DMS 273 (cell line): Measurements from ENCODE around the gene PTPN11.
A peak's percentile ranks its signal among the peaks of the same experiment; 100 is the strongest.
"Not testable (repeated sequence)": the region's sequence is repeated elsewhere in the genome, so short reads cannot be mapped to it uniquely, and the experiment has no call there.

Experiments used
- DNase-seq: peaks from one replicate; lab custom pipeline; 2025; ENCODE audit not compliant: unreplicated experiment; lab: John Stamatoyannopoulos, UW

Gene PTPN11

DNA sequence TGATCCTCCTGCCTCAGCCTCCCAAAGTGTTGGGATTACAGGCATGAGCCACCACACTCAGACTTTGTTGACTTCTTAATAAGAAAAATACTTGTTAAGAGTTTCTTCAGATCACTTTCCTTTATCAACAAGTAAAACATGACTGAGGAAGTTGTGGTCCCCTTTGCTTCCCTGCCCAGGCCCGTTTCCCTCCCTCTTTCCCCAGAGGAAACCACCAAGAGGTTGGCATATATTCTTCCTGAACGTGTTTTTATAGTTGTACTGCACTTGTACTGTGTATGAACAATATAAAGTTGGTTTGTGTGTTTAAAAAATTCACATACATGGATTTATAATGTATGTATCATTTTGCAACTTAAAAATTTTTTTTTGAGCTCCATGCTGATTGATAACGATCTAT, 28.4 kb downstream of the PTPN11 start:
- no peak for DNase-seq

DNA sequence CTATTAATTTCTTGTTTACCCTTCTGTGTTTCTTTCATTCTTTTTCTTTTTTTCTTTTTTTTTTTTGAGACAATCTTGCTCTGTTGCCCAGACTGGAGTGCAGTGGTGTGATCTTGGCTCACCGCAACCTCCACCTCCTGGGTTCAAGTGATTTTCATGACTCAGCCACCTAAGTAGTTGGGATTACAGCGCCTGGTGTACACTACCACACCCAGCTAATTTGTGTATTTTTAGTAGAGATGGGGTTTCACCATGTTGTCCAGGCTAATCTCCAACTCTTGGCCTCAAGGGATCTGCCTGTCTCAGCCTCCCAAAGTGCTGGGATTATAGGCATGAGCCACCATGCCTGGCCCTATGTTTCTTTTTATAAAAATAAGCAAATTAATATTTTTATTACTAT, 29.4 kb downstream of the PTPN11 start:
- DNase-seq = not testable (repeated sequence)

DNA sequence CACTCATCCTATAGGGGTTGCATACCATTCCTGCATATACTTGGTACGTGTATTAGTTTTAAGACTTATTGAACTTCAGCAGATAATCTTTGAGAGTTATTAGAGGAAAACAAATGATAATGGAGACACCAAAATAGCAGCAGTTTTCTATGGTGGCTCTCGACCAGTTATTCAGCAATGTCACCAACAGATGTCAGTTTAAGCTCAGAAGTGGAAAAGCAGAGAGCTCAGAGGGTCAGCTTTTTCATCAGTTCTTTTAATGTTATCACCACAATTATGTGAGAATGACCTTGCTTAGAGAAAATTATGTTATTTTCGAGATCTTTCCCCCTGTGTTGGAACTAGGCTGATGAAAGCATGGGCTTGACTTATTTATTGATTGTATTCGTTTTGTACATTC, 32.0 kb downstream of the PTPN11 start:
- peak; percentile 4 for DNase-seq

DNA sequence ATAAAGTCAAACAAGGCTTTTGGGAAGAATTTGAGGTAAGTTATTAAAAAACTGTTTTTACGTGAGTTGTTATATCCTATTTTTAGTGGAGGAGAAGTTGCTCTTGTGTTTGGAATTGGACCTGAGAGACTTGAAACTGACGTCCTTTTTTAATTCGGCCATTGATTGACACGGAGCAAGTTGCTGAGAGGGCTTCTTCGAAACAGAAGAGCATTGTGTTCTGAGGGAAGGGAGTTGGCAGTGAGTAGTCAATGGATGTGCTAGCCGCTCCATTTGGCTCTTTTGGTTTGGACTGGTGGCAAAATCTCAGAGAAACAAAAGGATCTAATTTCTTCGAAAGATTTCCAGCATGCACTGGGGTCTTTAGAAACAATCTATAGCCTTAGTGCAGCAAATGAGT, 37.3 kb downstream of the PTPN11 start:
- no peak for DNase-seq

DNA sequence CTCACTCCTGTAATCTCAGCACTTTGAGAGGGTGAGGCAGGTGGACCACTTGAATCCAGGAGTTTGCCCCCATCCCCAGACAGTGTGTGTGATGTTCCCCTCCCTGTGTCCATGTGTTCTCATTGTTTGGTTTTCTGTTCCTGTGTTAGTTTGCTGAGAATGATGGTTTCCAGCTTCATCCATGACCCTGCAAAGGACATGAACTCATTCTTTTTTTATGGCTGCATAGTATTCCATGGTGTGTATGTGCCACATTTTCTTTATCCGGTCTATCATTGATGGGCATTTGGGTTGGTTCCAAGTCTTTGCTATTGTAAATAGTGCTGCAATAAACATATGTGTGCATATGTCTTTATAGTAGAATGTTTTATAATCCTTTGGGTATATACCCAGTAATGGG, 38.4 kb downstream of the PTPN11 start:
- DNase-seq = not testable (repeated sequence)

DNA sequence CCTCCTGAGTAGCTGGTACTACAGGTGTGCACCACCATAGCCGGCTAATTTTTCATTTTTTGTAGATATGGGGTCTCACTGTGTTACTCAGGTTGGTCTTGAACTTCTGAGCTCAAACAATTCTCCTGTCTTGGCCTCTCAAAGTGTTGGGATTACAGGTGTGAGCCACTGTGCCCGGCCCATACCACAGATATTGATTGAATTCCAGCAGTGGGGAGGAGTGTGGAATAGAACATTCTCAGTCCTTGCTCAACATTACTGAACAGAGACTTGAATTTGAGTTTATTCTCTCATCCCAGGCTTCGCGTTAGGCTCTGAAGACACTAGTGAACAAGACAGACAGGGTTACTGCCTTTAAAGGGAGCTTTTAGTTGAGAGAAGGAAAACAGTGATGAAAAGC, 39.6 kb downstream of the PTPN11 start:
- no peak for DNase-seq

DNA sequence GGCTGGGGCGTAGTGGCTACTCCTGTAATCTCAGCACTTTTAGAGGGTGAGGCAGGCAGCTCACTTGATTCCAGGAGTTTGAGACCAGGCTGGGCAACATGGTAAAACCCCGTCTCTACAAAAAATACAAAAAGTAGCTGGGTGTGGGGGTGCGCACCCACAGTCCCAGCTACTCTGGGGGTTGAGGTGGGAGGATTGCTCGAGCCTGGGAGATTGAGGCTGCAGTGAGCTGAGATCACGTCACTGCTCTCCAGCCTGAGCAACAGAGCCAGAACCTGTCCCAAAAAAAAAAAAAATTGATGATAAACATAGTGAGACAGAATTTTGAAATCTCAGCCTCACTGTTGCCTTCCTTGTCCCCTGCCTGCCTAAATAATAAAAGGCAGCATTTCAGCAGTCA, 40.0 kb downstream of the PTPN11 start:
- no peak for DNase-seq

DNA sequence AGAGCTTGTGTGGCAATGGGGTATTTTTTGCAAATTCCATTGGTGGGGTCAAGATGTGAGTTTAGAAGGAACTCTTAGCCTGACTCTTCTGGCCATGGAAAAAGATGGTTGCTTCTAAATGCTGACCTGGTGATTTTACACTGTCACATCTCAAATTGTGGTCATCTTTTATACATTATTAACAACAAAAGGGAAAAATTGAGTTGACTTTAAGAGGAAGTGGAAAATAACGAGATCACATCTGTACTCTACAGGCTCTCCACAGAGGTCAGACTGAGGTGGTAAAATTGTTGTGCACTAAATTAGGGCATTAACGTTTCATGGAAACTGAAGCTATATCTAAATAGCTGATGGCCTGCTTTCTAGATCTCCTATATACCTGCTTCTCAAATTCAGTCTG, 44.7 kb downstream of the PTPN11 start:
- no peak for DNase-seq

DNA sequence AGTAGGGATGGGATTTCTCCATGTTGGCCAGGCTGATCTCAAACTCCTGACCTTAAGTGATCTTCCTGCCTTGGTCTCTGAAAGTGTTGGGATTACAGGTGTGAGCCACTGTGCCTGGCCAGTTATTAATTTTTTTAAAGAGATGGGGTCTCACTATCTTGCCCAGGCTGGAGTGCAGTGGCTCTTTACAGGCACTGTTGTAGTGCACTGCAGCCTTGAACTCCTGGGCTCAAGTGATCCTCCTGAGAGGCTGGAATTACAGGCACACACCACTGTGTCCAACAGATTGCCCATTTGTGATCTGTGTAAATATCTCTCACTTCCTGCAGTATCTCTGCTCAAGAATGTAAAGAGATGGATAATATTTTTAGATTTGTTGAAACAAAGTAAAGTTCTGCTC, 45.9 kb downstream of the PTPN11 start:
- no peak for DNase-seq

DNA sequence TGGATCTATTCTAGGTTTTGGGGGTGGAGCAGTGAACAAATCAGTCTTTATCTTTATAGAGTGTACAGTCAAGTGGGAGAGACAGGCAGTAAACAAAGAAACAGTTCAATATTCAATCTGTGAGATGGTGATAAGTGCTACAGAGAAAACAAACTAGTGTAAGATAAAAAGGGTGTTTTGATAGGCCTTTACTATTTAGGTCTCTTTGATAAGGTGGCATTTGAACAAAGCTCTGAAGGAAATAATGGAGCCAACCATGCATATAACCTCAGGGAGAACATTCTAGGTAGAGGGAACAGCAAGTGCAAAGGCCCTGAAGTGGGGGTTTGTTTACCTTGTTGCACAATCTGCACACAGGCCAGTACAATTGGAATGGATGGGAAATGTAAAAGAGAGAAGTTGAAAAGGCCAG, 47.3 kb downstream of the PTPN11 start:
- no peak for DNase-seq

DNA sequence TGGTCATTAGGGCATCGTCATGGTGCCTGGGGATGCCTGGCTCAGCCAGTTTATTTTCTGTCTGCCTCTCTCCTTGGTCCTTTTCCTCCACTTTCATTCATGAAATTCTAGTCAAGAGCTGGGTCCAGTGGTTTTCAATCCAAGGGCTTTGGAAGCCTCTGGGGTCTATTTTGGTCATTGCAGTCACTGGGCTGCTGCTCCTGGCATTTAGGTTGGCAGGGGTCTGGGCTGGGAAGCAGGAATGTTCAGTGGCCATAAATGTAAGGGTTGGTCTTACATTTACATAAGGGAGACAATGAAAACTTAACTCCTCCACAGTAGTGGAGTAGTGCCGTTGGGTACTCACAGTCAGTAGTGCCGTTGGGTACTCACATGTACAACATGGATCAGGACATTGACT, 48.1 kb downstream of the PTPN11 start:
- DNase-seq = no peak

DNA sequence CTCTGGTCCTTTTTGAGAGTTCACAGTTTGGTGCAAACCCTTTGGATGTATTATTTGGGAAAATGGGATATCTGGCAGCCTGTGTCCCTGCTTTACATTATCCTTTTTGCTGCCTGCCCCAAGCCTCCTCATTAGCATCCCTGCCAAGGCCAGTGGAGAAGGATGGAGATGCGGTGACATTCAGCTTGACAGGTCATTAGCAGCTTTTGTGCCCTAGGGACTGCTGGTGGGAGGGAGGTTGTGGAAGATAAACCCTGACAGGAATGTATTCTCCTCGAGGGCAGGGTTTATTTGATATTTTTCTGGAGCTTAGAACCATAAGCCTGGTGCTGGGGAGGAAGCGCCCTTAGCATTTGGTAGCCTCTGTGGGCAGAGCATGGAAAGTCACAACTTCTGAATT, 49.3 kb downstream of the PTPN11 start:
- no peak for DNase-seq

DNA sequence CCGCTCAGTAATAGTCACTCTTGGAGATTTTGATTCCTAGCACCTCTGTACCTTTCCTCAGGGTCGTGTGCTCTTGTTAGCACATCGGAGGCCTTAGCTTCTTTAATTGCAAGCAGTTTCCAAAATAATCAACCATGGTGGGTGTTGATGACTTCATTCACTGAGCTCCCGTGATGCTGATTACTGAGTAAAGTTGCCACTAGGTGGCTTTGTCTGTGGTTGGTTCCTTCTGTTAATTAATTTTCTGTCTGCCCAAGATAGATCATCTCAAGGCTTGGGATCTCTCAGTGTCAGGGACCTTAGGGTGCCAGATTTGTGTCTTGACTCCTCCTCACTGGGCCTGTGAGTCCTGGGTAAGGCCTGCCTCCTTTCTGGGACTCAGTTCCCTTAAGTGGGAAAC, 54.3 kb downstream of the PTPN11 start:
- peak; percentile 15 for DNase-seq

DNA sequence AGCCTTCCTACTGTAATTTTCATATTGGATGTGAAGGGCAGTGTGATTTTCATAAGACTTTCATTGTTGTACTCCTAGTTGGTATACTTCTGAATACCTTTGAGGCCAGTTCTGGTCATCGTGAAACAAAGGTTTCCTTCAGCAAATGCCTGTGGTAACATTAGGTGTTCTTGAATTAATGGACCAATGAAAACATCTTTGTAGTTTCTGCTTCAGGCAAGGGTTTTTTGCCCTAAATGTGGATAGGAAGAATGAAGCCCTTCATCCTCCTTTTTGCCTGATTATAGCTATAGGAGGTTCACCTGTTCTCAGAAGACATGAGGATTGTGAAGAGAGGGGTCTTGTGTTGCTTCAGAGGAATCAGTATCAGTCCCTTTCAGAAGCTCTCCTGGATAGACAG, 60.7 kb downstream of the PTPN11 start:
- no peak for DNase-seq

DNA sequence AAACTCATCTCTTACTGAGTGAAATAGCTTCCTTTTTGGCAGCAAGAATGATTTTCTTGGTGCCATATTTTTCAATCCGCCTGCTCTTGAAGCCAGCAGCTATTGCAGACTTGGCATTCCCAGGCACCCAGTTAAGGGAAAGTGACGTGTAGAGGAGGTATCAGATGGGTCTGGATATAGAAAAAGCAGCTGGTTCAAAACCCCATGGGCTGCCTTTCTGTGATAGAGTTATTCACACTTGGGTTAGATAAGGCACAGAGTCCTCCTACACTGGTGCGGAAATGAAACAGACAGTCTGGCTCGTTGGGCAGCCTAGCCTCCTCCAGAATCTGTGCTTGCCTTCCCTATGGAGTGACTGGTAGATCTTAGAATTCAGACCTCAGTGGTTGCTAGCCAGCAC, 62.2 kb downstream of the PTPN11 start:
- DNase-seq = no peak

DNA sequence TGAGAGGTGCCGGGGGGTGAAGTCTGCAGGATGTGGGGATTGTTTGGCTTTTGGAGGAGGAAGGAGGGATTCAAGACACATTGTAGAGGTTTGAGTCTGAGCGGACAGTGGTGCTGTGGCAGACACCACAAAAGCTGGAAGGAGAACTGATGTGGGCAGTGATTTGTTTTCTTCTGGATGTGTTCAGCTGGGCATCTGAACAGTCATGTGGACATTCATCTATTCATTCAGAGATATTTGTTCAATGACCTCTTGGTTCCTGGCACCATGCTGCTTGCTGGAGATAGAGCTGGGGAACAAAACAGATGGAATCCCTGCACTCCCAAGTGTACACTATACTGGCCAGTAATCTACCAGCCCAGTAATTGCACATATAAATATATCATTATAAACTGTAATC, 64.0 kb downstream of the PTPN11 start:
- no peak for DNase-seq

DNA sequence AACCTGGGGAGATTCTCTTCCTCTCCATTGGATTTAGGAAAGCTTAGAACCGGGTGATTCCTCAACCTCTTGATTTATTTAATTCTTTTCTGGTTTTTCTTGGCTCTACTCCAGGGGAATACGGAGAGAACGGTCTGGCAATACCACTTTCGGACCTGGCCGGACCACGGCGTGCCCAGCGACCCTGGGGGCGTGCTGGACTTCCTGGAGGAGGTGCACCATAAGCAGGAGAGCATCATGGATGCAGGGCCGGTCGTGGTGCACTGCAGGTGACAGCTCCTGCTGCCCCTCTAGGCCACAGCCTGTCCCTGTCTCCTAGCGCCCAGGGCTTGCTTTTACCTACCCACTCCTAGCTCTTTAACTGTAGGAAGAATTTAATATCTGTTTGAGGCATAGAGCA, 67.6 kb downstream of the PTPN11 start:
- DNase-seq = no peak

DNA sequence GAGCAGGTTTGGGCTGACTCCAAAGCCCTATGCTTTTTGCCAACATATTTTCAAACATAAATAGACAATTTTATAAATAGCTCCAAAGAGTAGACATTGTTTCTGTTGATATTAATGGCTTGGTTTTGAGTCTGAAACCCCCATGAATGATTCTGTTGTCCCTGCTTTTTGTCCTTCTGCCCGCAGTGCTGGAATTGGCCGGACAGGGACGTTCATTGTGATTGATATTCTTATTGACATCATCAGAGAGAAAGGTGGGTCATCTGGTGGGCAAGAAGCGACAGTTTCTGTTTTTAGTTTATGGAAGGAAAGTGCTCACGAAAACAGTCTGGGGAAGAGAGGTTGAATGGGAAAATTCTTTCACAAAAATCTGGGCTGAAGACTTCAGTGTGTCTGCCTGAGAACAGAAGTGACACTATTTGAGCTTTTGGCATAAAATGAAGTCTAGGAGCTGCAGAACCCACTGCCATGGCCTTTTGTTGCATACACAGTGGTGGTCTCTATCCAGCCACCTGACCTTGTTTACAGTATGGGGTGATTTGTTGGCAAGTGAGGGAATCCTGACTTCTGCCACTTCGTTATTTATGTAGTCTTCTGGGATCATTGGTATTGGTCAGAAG, 69.6 kb downstream of the PTPN11 start:
- no peak for DNase-seq

DNA sequence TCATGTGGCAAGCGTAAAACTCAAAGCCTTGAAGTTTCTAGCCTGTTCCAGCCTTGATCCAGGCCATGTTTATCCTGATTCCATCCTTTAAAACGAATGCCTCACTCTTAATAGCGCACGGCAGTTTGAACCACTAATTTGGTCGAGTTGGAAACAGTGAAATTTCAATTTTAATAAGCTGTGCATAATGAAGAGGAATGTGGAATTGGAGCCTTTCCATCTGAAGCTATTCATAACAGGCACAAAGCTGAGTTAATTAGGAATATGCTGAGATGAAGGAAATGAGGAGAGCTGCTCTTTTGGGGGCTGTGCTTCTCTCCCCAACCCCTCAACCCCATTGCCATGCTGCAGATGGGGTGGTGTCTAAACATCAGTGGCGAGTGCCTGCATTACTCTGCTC, 70.7 kb downstream of the PTPN11 start:
- no peak for DNase-seq

DNA sequence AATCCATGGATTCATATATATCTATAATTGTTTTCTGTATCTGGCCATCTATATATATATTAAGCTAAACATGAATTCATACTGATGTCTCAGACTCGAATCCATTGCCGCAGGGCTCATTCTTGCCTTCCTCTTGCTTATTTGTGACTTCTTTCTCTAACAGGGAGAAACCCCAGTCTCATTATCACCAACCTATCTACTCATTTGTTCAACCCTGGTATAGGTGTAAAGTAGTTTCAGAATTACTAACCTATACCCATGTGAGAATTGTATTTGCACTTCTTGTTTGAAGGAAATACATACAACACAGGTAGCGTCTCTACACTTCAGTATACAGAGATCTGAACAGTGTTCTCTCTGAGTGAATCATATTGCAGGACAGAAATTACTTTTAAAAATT, 77.7 kb downstream of the PTPN11 start:
- DNase-seq = no peak

DNA sequence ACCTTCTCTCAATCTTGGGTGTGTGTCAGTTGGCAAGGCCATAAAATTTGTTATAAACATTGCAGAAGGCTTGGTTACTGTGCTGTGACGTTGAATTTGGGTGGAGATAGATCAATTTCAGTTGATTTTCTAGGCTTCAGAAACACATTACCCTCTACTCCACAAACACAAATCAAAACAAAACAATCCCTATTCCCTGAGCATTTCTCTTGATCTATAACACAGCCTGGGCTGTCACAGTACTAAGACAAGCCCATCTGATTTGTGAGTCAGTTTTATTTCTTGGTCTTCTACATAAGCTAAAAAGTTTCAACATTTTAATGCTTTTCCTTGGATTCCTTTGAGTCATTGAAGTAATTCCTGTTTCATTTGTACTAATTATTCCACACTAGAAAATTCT, 79.8 kb downstream of the PTPN11 start:
- DNase-seq = no peak

DNA sequence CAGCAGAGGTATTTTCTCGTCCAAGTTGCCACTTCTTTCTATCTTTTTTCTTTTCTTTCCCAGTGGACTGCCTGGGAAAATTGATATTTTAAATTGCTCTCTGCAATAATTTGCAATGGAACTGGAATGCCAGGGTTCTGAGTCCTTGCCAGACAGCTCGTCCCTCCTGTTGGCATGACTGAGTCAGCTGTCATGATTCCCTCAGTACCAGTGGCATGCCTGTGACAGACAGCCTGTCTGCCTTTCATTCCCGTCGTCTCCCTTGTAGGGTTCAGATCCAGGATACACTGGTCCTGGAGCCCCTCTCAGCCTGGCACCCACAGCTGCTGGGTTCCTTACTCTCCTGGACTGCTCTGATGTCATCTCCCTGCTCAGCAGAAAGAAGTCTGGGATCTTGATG, 84.8 kb downstream of the PTPN11 start:
- DNase-seq = no peak

DNA sequence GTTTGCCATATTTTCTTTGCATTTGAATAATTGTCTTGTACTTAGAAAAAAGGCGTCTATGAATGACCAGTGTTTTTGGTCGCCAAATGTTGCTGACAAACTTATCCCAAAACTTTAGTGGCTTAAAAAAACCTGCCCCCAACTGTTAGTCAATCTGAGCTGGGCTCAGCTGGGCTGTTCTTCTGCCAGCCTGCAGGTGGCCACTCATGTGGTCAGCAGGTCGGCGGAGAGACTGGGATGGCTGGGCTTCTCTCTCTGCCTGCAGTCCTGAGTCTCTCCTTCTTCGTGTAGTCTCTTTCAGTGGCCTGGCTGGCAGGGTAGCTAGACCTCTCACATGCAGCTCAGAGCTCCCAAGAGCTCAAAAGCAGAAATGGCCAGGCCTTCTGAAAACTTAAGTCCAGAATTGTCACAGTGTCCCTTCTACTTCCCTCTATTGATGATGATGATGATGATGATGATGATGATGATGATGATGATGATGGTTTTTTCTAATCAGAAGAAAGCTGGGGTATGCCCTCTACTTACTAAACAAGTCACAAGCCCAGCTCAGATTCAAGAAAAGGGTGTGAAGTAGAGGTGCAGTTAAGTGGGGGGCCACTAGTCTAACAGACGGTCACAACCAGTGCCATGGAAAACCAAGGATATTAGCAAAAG, 87.9 kb downstream of the PTPN11 start:
- no peak for DNase-seq
